Middle frontal gyrus (tissue), 1 donor: ENCODE measurements around the gene CFDP1.
A peak's percentile ranks its signal among the peaks of the same experiment; 100 is the strongest.

Experiments
- DNase-seq: peaks from one replicate; pipeline ENCODE4 v3.0.0-alpha.2; 2015; ENCODE audit warnings: low spot score; ENCODE audit errors: extremely low spot score

Gene CFDP1

DNA sequence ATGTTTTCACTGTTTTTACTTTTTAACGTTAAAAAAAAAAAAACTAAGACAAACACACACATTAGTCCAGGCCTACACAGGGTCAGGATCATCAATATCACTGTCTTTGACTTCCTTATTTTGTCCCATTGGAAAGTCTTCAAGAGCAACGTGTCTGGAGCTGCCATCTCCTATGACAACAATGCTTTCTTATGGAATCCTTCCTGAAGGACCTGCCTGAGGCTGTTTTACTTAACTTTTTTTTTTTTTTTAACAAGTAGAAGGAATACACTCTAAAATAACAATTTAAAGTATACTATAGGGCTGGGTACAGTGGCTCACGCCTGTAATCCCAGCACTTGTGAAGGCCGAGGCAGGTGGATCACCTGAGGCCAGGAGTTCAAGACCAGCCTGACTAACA is 110.1 kb downstream of the CFDP1 start:
- no peak for DNase-seq

DNA sequence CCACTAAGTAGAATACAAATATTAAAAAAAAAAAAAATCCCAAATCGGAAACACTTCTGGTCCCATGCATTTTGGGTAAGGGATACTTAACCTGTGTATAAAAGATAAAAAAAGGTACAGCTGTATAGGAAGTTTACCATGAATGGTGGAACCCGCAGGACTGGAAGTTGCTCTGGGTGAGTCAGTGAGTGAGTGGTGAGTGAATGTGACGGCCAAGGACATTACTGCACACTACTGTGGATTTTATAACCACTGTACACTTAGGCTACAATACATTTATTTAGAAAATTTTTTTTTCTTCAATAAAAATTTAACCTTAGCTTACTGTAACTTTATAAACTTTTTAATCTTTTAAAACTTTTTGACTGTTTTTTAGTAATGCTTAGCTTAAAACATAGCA is 110.6 kb downstream of the CFDP1 start:
- no peak for DNase-seq

DNA sequence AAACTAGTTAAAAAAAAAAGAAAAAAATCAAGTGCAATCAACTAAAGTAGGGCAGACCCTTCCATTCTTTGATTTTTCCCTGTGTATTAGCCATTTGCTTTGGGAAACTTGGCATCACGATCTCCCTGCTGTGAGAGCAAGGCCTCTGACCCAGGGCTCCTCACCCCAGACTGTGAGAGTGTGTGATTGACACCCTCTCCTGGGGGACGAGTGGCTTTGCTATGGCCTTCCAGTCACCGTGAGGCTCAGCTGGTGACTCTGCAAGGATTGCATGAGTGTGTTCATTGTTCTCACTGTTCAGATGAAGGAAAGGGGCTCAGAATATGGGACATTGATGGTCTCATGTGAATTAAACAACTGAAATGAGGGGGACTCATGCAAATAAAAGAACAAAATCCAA is 112.9 kb downstream of the CFDP1 start:
- peak; percentile 13 for DNase-seq

DNA sequence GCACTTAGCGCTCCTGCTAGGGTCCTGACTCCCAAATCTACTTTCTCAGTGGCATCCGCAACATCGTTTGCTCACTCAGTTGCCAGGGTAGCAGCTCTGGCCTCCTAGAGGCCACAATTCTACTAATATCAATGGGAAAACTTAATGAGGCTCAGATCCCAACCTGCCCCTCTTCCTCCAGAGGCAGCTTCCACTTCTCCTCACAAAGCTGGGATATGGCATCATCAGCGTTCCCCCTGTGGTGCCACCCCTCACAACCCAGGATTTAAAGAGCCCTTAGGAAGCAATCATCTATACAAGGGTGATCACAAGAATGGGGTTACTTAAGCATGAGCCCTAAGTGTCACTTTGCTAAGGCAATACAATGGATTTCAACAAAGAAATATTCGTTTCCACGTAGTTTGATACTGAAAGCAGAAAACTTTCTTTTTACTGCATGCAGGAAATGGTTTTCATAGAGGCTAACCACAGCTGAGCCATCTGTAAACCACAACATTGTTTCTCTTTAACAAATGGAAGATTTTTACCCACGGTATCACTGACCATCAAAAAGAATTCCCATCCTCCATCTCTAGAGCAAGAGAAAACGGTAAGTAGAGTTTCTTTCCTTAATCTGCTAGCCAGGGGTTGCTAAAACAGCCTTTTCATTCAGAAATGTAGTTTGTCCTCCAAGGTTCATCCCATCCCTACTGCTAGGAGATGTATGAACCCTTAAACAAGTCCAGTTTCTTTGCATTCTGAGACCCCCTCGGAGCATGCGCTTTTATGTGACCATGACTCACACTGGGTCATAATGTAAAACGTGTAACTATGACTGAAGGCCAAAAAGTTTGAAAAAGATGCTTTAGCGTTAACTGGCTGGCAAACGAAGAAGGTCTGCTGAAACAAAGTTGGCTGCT is 113.5 kb downstream of the CFDP1 start:
- no peak for DNase-seq

DNA sequence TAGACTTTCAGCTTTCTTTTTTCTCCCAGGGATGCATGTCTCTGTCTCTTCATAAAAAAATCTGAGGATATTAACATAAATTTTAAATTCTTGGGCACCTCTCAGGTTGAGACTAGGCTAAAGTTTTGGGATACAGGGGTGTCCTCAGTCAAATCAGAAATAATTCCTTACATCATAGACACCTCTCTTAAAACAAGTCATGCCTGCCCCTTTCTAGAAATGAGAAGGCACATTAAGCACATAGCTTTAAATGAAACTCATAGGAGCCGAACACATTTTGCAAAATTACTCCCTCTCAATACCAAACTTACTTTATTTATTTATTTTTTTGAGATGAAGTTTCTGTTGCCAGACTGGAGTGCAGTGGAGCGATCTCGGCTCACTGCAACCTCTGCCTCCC is 114.6 kb downstream of the CFDP1 start:
- DNase-seq = no peak

DNA sequence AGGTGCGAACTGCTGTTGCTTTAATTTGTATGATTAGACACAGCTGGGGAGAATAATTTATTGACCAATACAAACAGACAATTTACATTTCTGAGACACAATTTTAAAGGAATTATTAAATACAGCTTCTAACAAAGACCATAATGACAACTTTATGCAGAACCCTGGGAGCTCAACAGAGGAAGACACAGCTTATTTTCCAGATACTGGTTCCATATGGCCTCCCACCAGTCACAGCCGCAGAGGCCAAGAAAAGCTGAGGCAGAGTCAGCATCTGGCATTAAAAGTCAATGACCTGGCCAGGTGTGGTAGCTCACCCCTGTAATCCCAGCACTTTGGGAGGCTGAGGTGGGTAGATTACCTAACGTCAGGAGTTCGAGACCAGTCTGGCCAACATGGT is 115.8 kb downstream of the CFDP1 start:
- DNase-seq = no peak

DNA sequence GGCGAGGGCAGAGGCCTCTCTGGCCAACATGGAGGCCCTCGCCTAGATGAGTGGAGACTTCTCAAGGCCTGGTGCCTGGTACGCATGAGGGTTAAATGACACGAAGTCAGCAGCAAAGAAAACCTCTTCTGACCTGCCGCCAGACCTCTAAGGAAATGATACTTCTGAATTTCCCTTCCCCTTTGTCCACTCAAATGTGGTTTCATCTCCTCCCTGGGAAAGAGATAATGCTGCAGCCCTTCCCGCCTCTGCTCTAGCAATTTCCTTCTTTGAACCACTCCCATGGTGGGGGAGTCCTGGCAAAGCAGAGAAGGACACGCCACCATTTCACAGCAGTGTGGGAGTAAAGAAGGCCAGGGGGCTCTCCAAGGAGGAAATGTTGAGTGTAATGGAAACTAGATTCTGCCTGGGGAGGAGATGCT is 116.2 kb downstream of the CFDP1 start:
- no peak for DNase-seq

DNA sequence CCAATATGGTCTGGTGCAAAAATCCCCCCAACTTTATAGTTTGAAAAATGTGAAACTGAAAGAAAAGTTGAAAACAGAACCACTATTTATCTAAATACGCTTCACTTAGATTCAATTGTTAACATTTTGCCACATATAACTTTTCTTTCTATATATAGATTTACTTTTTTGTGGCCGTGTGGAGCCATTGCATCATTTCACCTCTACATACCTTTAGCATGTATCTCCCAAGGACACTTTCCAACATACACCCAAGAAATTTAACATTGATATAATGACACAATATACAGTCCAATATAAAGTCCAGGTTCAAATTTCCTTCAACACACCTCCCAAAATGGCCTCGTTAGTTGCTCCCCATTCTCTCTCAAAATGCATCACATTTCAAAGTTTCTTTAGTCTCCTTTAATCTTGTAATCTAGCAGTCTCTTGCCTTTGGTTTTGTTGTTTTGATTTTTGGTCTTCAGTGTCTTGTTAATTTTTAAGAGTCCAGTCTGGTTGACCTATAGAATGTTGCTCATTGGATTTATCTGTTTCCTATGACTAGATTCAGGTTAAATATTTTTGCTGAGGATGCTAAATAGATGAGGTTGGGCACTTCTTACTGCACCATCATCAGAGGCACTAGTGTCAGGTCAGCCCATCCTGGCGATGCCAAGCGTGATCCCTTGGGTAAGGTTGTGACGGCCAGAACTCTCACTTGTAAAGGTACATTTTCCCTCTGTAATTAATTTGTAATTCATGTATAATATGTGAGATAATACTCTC is 117.6 kb downstream of the CFDP1 start:
- no peak for DNase-seq

DNA sequence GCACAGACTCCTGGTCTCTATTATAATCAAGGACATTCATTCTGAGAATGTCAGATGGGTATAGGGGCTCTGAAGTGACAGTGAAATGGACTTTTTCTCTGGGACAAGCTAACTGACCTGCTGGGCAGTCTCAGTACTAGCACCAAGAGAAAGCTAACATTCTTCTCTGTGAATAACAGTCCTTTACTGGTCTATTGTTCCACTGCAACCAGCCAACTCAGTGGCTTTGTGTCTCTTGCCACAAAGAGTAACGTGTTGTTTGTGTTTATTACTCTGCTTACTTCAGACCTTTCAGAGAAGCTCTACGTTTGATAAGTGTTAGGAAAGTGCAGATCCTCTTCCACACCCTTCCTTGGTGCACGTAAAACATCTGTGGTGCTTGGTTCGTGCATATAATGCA is 120.4 kb downstream of the CFDP1 start:
- DNase-seq = no peak

DNA sequence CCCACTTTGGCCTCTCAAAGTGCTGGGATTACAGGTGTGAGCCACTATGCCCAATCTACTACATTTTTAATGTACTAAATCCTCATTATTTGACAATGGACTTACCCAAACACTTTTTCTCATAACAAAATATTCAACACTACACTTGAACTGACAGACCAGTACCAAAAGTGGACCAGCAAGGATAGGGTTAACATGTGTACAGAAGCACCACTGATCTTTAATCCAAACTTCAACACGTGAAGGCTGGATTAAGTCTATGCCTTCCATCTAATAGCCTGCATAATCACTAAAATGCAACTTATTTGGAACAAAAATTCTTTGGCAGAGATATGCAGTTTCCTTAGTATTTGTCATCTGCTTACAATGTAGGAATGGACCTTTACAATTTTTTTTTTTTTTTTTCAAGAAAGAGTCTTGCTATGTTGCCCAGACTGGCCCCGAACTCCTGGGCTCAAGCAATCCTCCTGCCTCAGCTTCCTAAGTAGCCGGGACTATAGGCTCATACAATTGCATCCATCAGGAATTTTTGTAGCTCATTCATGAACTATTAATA is 121.8 kb downstream of the CFDP1 start:
- DNase-seq = no peak

DNA sequence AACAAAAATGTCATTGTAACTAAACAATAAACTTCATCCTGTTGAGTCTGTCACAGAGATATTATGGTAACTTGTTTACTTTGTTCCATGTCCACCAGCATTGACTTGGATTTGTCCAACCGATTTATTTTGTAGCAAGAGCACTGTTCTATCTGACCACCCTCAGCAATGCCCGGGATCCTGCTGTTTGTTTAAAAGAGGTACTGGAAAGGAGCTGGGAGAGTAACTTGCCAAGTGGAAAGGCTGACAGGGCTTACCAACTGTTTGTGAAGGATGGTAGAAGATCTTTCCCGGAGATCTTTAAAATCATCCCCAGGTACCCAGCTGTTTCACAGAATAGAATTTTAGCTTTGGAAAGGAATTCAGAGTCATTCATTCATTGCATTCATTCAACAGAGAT is 122.8 kb downstream of the CFDP1 start:
- DNase-seq = no peak

DNA sequence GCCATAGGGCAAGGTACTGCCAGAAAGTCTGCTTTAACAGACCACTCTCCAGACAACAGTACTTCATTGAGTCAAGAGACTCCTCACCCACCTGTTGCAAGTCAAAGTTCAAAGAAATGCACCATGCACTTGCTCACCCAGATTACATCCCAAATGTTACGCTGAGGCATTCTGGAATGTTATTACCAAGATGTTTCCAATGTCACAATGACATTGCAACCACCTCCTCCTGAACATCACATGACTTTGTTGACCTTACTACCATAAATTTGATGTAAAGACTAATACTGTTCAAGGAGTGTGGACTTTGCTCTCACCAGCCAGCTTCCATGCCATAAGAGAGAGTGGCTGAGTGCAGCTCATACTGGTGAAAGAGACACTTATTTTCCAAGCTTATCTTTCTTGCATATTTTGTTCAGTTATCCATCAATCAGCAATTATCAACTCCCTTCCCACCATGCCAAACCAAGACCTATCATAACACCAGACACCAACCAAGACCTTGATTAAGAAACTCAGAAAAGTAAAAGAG is 123.3 kb downstream of the CFDP1 start:
- no peak for DNase-seq

DNA sequence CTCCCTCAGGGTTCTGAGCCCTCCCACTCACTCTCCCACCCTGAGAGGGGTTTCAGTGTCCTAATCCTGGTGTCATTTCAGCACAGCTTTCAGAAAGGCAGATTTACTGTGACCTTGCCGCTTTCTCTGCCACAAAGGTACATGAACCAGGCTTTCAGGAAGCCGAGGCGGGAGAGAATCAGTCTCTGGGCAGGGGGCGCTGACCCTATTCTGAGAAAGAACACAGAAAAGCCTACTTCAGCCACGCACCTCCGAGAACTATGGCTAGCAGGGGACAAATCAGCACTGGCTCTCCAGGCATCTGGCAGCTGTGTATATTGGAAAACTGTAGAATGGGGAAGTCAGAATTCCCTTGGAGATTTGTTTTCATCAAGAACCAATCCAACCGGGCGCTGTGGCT is 124.1 kb downstream of the CFDP1 start:
- no peak for DNase-seq

DNA sequence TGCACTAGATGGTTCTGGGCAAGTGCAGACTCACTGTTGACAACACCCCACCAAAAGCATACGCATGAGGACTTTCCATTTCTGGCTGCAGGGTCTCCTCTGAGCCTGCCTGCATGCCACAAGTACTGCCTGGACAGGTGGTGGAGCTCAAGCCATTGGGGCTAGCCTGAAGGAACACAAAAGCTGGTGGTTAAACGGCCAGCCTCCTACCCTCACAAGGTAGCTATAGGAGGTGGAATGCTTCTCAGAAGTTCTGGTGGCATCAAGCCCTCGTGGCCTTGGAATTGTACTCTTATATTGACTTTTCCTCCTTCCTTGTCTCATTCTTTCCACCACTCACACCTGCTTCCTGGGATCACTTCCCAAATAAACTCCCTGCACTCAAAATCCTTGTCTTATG is 125.3 kb downstream of the CFDP1 start:
- no peak for DNase-seq

DNA sequence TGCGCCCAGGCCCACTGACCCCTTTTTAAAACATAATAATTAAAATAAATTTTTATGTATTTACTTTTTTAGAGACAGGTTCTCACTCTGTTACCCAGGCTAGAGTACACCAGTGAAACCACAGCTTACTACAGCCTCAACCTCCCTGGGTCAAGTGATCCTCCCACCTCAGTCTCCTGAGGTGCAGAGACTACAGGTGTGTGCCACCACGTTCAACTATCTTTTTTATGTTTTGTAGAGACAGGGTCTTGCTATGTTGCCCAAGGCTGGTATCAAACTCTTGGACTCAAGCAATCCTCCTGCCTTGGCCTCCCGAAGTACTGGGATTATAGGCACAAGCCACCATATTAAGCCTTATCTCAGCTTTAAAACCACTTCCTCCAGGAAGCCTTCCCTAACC is 125.8 kb downstream of the CFDP1 start:
- no peak for DNase-seq

DNA sequence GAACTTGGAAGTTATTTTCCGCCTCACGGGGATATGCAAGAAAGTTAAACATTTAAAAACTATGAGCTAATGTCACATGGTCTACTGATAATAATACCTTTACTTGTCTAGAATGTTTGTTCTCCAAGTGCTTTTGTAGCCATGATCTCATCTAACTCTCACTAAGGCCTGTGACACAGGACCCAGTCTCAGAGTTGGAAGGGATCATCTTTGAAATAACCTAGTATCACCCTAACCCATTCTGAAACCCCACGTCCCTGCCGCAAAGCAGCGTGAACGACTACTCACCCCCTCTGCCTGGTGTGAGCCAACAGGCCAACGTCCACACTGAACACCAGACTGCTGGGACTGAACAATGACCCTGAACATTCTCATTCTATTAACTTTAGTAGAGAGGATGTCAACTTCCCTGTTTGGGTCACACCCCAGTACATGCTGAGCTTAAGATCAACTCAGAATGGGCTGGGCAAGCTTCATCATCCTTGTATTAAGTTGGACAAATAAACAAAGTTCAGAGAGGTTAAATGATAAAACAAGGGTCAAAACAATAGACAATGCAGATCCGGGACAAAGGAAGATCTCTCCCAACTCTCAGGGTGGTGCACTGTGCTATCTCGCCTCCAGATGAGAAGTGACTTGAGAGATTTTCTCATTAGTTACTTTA is 127.1 kb downstream of the CFDP1 start:
- no peak for DNase-seq

DNA sequence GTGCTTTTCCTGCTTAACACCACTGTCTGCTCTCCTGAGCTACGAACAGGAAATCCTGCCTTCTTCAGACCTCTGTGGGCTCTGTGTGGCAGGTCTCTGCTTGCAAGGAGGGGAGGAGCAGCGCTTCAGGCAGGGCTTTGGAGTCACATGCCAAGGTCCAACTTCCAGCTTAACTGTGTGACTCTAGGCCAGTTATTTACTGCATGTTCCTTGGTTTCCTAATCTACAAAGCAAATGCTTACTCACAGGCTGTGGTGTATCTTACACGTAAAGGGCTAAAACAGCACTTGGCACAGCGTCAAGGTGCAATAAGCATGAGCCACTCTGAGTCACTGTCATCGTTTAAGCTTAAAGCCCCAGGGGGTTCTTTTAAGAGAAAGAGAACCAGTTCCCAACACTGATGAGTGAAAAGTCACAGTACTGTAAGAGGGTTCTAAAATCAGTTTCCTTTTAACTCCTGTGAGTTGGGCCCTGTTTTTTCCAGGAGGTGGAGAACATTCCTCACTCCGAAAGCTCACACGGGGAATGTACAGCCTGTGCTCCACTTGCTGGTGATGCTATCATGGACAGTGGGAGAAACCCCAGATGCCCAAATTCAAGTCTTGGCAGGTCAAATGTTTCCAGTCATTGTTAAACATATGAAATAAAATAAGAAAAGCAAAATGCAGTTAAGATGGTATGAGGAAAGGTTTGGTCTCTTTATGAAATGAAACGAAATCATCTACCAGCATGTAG is 127.8 kb downstream of the CFDP1 start:
- DNase-seq = no peak

DNA sequence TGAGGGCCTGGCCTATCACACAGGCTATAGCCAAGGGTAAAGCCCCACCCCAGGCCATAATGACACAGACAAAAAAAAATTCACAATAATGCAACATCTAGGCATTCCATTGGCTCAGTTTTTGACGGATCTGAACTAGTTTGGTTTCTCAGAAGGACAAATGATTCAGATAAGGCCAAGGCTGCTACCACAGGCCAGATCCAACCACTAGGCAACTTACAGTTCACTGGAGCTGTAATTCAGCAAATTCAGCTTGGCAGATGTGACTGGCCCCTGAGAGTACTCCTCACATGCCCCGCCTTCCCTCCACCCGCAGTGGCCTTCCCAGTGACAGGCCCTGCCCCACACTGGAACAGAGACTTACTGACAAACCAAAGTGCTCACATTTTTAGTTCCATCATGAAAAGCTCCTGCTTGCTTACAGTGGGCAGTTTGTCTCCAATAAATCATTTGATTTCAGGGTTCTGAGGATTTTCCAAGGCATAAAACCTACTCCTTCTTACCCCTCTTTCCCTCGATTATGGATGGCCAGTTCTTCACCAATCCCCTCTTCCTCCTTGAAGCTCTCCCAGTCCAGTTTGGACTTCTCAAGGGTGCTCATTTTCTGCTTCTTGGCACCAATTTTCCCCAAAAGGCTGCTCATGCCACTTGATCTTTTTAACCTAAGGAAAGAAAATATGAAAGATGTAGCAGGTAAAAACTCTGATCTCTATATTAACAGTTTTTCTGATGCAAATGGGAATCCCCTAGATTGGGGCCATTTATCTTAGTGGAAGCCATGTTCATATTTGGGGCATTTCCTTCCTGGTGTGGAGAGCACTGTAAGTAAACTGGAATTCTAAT is 128.6 kb downstream of the CFDP1 start:
- DNase-seq = peak; percentile 17

DNA sequence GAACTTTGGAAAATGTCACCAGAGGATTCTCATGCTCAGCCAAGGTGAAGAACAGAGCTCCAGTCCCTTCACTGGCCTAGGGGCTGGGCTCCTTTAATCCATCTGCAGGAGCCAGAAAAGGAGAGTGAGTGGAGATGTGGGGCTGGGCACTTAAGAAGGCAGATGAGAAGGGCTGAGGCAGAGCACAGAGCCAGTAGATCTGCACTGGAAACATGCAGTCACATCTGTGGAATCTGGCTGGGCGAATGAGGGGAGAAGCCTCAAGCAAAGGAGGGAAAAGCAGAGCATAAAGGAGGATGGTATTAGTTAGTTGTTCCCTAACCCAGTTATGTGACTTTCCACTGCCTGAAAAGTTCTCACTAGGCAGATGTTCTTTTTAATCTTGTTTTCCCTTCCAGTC is 131.5 kb downstream of the CFDP1 start:
- no peak for DNase-seq

DNA sequence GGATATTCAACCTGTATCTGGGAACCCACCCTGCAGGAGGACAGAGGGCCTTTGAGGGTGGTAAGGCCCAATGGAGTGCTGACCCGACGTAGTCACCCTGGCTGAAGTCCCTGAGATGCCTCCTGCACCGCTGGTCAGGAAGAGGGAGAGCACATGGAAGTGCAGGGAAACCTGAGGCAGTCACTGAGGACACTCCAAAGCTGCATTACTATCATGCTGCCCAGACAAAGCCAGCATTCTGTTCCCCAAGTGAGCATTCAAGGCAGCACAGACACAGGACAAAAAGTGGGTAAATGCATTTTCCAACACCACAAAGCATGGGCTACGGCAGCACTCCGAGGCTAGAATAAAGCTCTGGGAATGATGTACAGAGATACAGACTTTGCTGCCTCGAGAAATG is 135.0 kb downstream of the CFDP1 start:
- no peak for DNase-seq
